Panc1 (cell line): ENCODE results near the gene ARFGAP2. TPM values are rescaled to one million over a fixed set of nuclear protein-coding genes. Genes with fewer than 3 reads are reported as not detected.

ENCODE experiments used
- ATAC-seq: fragments of 200-7000 bp; cut with Tn5 transposase; 2 replicates; pipeline ENCODE4 v1.9.1; 2020; ENCODE audit warnings: mild to moderate bottlenecking, moderate library complexity
- BruUV-seq: library from RNA; stranded (reverse); fragments of 400-500 nt; replicated peaks from 2 replicates; lab custom pipeline; 2021; lab: Mats Ljungman, UMichigan
- CTCF ChIA-PET: fragments of 300-600 bp; sonication (Branson Sonifier 250); formaldehyde crosslinking; loops from one replicate; lab custom pipeline; 2022; ENCODE audit warnings: antibody characterized with exemption; lab: Charles Lee
- POLR2A ChIA-PET: fragments of 300-600 bp; sonication (Branson Sonifier 250); formaldehyde crosslinking; loops from one replicate; lab custom pipeline; 2022; ENCODE audit warnings: antibody characterized with exemption; lab: Charles Lee
- DNase-seq: peaks from one replicate; pipeline ENCODE4 v3.0.0-alpha.2; 2010; ENCODE audit warnings: low read depth, low spot score
- H3K27ac ChIP-seq: 2 replicates; pipeline ENCODE4 v1.5.1; 2011; ENCODE audit warnings: mild to moderate bottlenecking, low read length, inconsistent platforms
- H3K27me3 ChIP-seq: fragments of 200-500 bp; sonication (Bioruptor generic); 2 replicates; pipeline ENCODE4 v1.6.0; 2014; ENCODE audit warnings: low read length, inconsistent platforms; ENCODE audit not compliant: control insufficient read depth, insufficient read depth
- H3K36me3 ChIP-seq: fragments of 200-500 bp; sonication (Bioruptor generic); 2 replicates; pipeline ENCODE4 v1.5.1; 2014; ENCODE audit warnings: inconsistent platforms, mild to moderate bottlenecking, low read length, moderate library complexity; ENCODE audit not compliant: control insufficient read depth, insufficient read depth
- H3K4me1 ChIP-seq: 2 replicates; pipeline ENCODE4 v1.5.1; 2011; ENCODE audit warnings: inconsistent platforms, mild to moderate bottlenecking, low read length, moderate library complexity; ENCODE audit not compliant: control insufficient read depth, insufficient read depth
- H3K4me3 ChIP-seq, 2 experiments: 2 replicates each; pipeline ENCODE4 v1.5.1; 2011 to 2012; ENCODE audit warnings: low read depth in 2 of 2, low read length in 2 of 2, mild to moderate bottlenecking in 2 of 2, inconsistent platforms in 1 of 2, moderate library complexity in 1 of 2
- H3K9me3 ChIP-seq: fragments of 200-500 bp; sonication (Bioruptor generic); 2 replicates; pipeline ENCODE4 v1.5.1; 2014; ENCODE audit warnings: low read depth, mild to moderate bottlenecking, inconsistent platforms, low read length, moderate library complexity; ENCODE audit not compliant: control insufficient read depth, insufficient read depth
- CTCF ChIP-seq: fragments of 450-650 bp; IDR thresholded peaks from 2 replicates; pipeline ENCODE4 v1.5.1; 2017; ENCODE audit warnings: mild to moderate bottlenecking
- POLR2AphosphoS5 ChIP-seq: IDR thresholded peaks from 2 replicates; pipeline ENCODE4 v1.6.1; 2012; ENCODE audit warnings: mild to moderate bottlenecking, low read depth, low read length, moderate library complexity
- REST ChIP-seq, 2 experiments: IDR thresholded peaks; 2 replicates each; pipeline ENCODE4 v1.6.1; 2011 to 2012; ENCODE audit warnings: low read depth in 2 of 2, control low read depth in 1 of 2, low read length in 1 of 2, mild to moderate bottlenecking in 1 of 2, moderate library complexity in 1 of 2; ENCODE audit not compliant: insufficient read depth in 1 of 2
- SIN3A ChIP-seq: IDR thresholded peaks from 2 replicates; pipeline ENCODE4 v1.6.1; 2012; ENCODE audit warnings: low read depth, mild to moderate bottlenecking, low read length, moderate library complexity, borderline replicate concordance; ENCODE audit not compliant: insufficient read depth
- TCF7L2 ChIP-seq: IDR thresholded peaks from 2 replicates; pipeline ENCODE4 v1.6.1; 2011; ENCODE audit warnings: mild to moderate bottlenecking, low read depth, low read length, inconsistent platforms
- in situ Hi-C: cut with HindIII; loops from 2 replicates; pipeline ENCODE4 v1.10.0; 2016; ENCODE audit warnings: low sequenced_read_pairs, low pct_unique_long_range_greater_than_20kb
- intact Hi-C: fragments of 100-400 bp; cut with micrococcal nuclease; formaldehyde crosslinking; loops from one replicate; pipeline ENCODE4 v1.10.0; 2022; ENCODE audit not compliant: unreplicated experiment
- total RNA-seq: library from RNA; stranded (reverse); gene quantifications from one replicate; pipeline ENCODE4 v1.2.1, GENCODE V29; 2021; ENCODE audit not compliant: unreplicated experiment

ARFGAP2 gene
- total RNA-seq, 1 experiment from 2014 or later, result 61.4 TPM

GRCh38 chr11:47183969-47184368, 7.3 kb upstream of the ARFGAP2 start:
- Histone ChIP-seq H3K9me3 (no peaks in the 10 kb centered on the region), H3K4me3 (no peak overlapping the region), H3K36me3 (no peaks in the 10 kb centered on the region), H3K27ac (peak overlapping the region; percentile 55), H3K4me1 (peaks cover 23% of the 10 kb centered on the region), H3K27me3 (no peaks in the 10 kb centered on the region)
- in situ Hi-C loops (no loop called here), intact Hi-C loops (no loop called here)
- ChIA-PET POLR2A (no interaction called here), CTCF (no interaction called here)
- no peak for TF ChIP-seq TCF7L2
- no peak for TF ChIP-seq SIN3A
- TF ChIP-seq REST (IDR thresholded peaks at IDR 0.05; ENCODE audit: insufficient read depth in 1 of 2, low read depth in 2 of 2, low read length in 1 of 2), result no peak
- no peak for TF ChIP-seq CTCF
- ATAC-seq (no peak), DNase-seq (no peak)
- no TSS peak for BruUV-seq

DNA sequence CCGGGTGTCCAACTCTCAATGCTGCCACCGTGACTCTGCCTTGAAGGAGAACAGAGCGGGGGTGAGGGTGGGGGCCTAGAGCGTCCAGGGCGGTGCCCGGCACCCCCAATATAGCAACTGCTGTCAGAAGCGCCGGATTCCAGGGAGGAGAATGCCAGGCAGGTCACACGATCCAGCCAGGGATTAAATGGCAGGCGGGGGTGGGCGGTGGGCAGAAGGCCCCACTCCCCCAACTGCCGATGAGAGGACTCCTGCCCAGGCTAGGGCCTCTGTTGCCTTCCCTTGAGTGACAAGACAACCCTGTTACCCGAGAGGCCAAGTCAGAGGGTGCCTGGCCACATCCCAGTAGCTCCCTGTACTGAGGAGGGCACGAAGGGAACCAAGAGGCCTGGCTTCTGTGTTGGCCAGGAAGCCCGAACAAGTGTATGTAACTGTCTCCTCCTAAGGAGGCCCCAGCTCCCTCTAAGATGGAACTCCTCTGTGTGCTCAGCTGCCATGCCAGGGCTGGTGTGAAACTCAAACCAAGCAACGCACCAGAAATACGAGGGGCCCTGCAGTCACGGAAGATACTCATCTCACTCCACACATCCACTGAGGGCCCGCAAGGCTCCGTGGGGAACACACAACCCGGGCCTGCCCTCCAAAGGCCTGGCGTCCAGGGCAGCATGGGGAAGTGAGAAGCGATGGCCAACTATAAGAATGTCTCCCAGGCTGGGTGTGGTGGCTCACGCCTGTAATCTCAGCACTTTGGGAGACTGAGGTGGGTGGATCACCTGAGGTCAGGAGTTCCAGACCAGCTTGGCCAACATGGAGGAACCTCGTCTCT, 6.6 kb upstream of the ARFGAP2 start:
- DNase-seq (no peak), ATAC-seq (no peak)
- Histone ChIP-seq H3K27me3 (no peaks in the 10 kb centered on the region), H3K27ac (no peak overlapping the region), H3K36me3 (no peaks in the 10 kb centered on the region), H3K9me3 (no peaks in the 10 kb centered on the region), H3K4me1 (peaks cover 20% of the 10 kb centered on the region), H3K4me3 (no peak overlapping the region)
- intact Hi-C loops, result no loop called here
- in situ Hi-C loops, result no loop called here
- POLR2A ChIA-PET, result interaction anchor here (1.0 kb wide), 1 partner anchor 31 kb away, joined by 6 read pairs; the partner anchor contains the start of gene DDB2
- CTCF ChIA-PET, result no interaction called here
- no TSS peak for BruUV-seq
- TF ChIP-seq TCF7L2 (no peak), REST (IDR thresholded peaks at IDR 0.05; ENCODE audit: insufficient read depth in 1 of 2, low read depth in 2 of 2, low read length in 1 of 2) (no peak), SIN3A (no peak), CTCF (no peak), POLR2AphosphoS5 (no peak)
